Measurements from ENCODE around the gene STX8.

STX8 gene

GRCh38 chr17:9220398-9221146, 355.0 kb downstream of the STX8 start:
- DNase-seq: no peak

GRCh38 chr17:9219631-9220397, 355.8 kb downstream of the STX8 start:
- no peak for DNase-seq

DNA sequence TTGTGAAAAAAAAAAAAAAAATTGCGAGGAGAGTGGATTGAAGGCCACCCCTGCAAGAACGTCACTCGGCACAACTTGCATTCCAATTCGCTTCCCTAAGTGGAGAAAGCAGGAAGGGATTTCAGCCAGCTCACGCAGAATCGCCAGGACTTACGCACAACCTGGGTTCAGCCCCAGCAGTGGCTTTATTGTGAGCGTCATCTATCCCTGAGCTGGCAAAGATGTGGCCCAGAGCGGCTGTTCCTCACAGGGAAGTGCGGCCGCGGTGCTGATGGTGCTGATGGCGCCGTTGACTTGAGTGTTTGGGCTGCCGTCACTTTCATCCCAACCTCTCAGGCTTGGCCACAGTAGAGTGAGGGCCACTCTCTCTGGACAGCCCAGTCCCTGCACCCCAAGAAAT, 356.7 kb downstream of the STX8 start:
- no peak for DNase-seq

GRCh38 chr17:9218064-9218635, 357.5 kb downstream of the STX8 start:
- DNase-seq: no peak

DNA sequence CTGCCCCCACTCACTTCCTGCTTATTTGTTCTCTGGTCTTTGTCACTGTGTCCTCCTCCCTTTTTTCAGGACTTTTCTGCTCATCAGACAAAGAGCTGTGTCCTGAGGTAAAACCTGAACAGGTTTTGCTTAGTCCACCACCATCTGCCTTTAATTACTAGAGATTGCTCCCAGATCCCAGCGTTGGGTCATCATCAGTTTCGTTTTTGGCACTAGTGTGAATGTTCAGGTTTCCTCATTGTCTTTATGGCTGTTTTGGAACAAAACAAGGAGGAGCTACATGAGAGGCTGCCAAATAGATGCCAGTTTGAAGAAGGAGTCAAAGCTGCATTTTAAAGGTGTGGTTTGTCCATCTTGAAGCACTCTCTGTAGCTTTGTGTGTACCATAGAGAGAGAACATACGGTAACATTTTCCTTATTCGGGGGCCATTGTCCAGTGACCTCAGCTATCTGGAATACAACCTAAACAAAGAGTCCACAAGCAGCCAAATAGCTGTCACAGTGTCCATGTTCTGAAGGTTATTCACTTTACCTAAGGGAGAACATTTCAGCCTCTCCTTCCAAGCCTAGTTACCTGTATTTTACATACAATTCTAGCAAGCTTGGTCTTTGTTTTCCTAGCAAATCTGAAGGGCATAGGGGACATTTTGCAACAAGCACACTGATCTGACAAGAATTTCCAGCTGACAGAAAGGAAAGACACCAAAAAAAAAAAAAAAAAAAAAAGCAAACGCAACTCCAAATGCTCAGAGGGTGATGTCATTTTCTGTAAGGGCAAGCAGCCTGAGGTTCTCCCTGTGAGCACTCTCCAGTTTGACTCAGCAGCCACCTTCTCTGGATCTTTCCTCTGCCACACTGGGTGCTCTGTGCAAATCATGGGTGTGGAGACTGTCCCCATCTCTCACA, 358.2 kb downstream of the STX8 start:
- DNase-seq: no peak

DNA sequence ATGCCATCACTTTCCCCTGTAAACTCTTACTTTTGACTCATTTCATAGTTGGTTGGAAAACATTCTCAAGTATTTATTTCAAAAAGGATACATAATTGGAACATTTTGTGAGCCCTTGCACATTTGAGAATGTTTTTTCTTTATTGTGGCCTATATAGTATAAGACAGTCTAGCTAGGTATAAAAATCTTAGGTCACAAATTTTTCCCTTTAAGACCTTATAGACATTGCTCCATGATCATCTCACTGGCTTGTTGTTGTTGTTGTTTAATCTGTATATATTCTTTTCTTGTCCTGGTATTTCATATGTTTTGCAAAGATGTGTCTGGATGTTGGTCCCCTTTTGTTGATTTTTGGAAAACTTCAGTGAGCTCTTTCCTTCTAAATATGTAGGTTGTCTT, 360.2 kb downstream of the STX8 start:
- DNase-seq: no peak

DNA sequence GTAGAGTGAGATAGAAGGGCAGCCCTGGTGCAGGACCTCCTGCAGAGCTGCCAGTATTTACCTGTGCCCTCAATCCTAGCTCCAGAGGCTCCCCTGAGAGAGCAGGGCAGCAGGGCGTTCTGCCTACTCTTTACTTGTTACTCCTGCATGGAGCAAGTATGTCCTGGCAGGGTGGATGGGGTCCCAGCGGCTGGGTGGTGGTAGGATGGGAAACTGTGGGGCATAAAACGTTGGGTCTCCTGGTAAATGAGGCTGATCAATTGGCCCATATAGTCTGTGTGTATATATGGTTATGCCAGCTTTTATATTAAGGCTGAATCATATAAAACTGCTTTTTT, 362.3 kb downstream of the STX8 start:
- DNase-seq: no peak

GRCh38 chr17:9212376-9213302, 363.0 kb downstream of the STX8 start:
- no peak for DNase-seq

DNA sequence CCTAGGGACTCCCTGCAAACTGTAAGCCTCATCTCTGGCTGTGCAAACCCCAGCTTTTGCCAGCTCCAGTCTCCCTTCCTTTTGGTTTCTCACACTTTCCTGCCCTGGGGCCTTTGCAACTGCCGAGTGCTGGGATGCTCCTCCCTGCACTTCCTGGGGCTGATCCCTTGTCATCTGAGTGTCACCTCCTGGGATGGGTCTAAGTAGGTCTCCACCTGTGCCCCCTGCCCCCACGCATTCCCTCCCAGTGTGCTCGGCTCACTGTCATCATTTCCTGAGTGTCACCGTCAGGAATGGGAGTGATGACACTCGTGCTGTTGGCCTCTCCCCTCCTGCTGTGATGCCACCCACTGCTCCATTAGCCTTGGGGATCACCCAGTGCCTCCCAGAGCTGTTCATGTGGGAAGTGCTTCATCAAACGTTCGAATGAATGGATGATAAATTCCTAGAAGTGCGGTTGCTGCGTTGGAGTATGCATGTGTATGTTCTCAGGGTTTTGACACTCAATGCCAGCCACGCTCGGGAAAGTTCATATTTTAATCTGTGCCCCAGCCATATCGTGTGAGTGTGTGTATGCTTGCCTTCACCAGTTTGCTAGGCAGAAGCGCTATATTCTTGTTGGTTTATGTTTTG, 364.4 kb downstream of the STX8 start:
- peak in 1 of 2 donors; percentile 9 for DNase-seq

- no peak for DNase-seq
Observed at GRCh38 chr17:9209781-9210370, 365.7 kb downstream of the STX8 start.

DNA sequence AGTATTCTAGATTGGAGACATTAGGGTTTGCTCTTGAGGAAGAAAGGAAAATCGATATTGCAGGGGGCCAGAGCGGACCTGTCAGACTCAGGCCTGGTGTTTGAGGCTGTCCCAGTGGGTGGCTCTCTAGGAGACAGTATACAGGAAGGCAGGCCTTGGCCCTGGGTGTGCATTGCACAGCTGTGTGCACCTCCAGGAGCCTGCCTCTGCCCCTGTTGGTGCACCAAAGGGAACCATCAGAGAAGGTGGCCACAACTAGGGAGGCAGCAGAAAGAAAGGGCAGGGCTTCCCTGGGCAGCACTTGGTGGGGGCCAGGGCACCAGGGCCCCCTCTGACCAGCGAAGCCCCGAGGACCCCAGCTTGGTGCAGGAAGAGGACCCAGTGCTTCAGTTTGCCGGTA, 366.3 kb downstream of the STX8 start:
- no peak for DNase-seq

DNA sequence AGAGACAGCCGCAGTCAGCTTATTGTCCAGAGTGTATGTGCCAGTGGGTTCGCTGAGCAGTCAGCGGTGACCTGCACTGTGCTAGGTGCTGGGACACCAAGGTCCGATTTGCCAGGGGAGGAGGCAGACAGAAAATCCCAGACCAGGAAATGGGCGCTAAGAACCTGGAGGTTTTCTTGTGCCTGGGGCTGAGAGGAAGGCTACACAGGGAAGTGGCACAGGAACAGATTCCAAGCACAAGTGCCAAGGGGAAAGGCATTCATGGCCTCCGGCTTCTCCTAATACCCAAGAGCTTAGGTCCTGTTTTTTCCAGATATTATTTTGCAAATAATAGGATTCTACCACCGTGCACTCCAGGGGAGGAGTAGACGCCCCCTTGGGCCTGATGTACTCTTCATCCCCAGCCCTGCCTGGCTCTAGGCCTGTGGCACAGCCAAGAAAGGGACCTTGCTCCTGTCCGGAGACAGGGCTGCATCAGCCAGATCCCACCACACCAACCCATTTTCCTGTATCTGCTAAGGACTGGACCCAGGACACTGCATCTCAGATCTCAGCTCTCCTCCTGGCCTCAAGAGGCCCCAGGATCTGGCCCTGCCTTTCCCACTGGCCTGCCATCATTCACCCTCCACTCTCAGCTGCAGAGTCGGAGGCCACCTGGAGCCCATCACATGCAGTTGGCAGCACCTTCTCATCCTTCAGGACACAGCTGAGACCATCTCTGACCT, 367.1 kb downstream of the STX8 start:
- DNase-seq: no peak

GRCh38 chr17:9206741-9207332, 368.8 kb downstream of the STX8 start:
- no peak for DNase-seq

- DNase-seq: no peak
Observed at GRCh38 chr17:9206410-9206703, 369.3 kb downstream of the STX8 start.

GRCh38 chr17:9205520-9206409, 369.9 kb downstream of the STX8 start:
- no peak for DNase-seq

GRCh38 chr17:9204637-9205329, 370.8 kb downstream of the STX8 start:
- peak in 1 of 2 donors; percentile 32 for DNase-seq

DNA sequence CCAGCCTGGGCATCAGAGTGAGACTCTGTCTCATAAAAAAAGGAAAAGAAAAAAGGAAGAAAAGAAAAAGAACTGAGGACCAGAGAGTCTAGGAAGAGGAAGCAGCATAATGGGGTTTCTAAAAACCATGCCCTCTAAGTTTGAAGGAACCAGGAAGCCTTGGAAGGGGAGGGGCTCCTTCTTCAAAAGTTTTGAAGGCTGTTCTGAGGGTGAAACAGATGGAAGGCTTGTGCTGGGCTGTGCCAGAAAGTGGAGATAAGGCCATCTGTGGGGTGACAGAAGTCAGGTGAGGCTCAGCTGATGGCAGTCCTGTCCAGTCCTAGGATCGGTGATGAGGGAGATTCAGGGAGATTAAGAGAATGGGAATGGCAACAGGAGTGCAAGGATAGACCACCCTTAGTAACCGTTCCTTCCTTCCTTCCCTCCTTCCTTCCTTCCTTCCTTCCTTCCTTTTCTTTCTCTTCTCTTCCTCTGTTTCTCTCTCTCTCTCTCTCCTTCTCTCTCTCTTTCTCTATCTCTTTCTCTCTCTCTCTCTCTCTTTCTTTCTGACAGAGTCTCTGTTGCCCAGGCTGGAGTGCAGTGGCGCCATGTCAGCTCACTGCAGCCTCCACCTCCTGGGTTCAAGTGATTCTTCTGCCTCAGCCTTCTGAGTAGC, 371.7 kb downstream of the STX8 start:
- DNase-seq: peak in 1 of 2 donors; percentile 9

DNA sequence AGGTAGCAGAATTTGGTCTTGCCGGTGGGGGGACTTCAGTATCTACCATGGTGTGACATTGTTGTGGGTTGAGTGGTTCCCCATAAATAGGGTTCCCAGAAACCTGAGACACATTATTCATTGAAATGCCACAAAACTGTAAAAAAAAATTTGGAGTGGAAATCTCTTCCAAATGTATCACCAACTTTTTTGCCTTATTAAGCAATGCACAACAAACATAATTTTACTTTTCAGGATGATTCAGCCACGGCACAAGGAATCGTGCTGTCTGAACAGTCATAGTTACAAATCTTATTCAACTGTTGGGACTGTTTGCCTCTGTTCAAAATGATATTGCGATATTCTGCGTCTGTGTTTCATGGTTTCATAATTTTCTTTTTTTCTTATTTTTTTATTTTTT, 373.1 kb downstream of the STX8 start:
- no peak for DNase-seq

Data from bone marrow (tissue), 2 donors.